GM12801 (cell line): ENCODE measurements around the gene SSTR5.

ENCODE experiments used
- CTCF ChIP-seq: IDR thresholded peaks from one replicate; pipeline ENCODE4 v1.5.1; 2011; ENCODE audit warnings: control low read depth; ENCODE audit not compliant: insufficient read length; ENCODE audit errors: extremely low read depth

Gene SSTR5

GRCh38 chr16:1047801-1048200, 24.7 kb upstream of the SSTR5 start:
- TF ChIP-seq CTCF, result no peak

GRCh38 chr16:1048442-1049112, 24.0 kb upstream of the SSTR5 start:
- no peak for TF ChIP-seq CTCF

DNA sequence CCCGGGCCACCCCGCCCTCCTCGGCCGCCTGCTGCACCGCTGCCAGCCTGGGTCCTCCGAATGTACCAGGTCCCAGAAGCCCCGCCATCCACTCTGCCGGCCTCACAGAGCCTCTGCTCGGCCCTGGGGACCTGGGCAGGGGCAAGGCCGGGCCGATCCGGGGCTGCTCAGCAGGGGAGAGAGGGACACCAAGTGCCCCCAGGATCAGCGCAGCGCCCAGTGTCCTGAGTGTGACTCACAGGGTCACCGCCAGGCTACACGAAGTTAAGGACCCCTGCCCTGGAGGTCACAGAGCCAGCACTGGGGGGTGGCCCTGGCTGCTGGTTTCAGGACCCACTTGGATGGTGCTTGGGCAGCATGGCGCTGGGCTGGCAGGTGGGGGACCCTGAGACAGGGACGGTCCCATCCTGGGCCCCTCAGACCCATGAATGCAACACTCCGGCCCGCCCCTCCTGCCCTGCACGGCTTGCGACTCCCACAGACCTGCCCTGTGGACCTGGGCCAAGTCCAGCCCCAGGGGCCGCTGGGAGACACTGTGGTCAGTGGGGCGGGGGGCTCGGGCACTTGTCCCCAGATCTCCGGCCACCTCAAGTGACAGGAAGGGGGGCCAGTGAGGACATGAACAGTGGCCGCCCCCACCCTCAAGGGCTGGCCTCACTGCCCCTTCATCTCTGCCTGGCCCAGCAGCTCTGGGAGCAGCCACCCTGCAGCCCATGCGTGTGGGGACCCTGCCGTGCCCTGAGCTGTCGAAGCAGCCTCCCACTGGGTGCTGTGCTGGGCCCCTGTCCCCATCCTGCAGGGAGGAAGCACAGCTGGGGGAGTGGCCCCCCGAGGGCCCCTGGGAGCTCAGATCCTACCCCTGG, 23.2 kb upstream of the SSTR5 start:
- TF ChIP-seq CTCF, result no peak

DNA sequence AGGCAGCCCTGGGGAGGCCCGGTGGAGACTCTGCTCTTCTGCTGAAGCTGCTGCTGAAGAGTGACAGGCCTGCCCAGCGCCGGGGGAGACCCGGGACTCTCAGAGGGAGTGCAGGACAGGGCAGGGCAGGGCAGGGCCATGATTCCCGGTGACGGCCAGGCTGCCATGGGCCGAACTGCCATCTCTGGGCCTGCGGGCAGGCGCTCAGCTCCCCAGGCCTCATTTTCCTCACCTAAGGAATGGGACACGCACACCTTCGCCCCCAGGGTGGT, 22.6 kb upstream of the SSTR5 start:
- no peak for TF ChIP-seq CTCF

GRCh38 chr16:1050516-1050915, 22.0 kb upstream of the SSTR5 start:
- TF ChIP-seq CTCF, result no peak

DNA sequence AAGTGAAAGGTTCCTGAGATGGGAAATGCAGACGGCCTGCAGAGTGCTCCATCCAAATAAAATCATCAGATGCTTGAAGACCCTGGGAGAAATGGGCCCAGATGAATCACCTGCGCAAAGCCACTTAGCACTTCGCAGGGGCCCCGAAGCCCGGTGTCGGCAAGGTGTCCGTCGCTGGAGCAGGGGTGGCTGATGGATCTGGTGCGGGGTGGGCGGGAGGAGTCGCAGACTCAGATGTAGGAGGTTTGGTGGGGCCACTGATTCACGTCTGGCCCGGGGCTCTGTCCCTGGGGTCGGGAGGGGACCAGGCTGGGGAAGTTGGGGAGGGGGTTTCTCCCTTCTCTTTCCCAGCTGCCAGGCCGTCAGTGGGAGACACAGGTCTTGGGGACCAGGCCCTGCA, 21.6 kb upstream of the SSTR5 start:
- TF ChIP-seq CTCF, result no peak

DNA sequence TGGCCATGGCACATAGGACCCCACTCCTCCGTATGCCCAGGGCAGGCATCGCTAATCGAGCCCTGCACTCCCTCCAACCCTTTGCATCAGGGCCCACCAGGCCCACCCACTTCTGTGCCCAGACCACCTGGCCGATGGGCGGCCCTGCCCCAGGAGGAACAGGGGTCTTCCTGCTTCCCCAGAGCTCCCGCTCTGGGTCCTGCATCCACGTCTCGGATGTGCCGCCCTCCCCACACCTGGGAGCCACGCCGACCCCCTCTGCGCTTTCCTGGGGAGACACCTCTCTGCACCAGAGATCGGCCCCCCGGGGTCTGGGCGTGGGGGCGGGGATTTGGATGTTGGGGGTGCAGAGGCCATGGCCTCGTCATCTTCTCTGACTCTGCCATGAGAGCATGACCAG, 21.1 kb upstream of the SSTR5 start:
- no peak for TF ChIP-seq CTCF
